GM21447 (cell line): ENCODE measurements around the gene CNP.

Experiments
- ATAC-seq: cut with Tn5 transposase; IDR thresholded peaks from one replicate; pipeline ENCODE4 v1.9.1; 2021; ENCODE audit not compliant: unreplicated experiment

CNP gene

DNA sequence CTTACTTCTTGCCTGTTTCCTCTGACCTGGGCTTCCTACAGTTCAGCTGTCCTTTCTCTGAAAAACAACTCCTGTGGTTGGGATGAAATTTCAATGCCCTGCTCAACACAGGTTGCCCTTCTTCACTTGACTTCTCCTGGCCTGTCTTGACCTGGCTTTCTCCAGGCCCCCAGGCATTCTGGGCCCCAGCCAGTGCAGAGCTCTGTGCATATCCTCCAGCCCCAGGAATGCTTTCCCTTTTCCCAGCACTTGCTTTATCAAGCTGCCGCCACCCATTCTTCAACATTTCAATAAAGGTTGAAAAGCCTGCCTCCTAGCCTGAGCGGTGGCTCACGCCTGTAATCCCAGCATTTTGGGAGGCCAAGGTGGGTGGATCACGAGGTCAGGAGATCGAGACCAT lies 25.4 kb upstream of the CNP start:
- ATAC-seq = no peak

DNA sequence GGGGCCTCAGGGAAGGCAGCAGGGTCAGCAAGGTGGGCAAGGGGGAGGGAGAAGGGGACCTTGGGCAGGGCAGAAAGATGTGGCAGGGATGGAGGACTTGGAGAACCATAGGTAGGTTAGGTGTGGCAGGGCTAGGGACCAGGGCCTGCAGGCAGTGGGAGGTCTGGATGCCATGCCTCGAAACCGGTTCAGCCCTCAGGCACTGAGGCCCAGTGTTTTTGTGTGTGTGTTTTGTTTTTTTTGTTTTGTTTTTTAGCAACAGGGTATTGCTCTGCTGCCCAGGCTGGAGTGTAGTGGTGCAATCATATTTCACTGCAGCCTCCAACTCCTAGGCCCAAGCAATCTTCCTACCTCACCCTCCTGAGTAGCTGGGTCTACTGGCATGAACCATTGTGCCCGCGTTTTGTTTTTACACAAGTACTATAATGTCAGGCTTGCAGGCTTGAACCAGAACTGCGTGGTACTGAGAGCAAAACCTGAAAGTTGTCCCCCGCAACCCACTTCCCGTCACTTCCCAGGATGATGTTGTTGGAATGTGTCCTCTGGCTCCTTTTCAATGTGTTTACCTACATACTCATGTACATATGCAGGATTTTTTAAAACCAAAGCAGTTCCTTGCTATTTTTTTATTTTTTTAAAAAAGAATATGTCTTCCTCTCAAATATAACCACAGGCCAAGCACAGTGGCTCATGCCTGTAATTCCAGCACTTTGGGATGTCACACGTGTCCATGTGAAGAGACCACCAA lies 23.8 kb upstream of the CNP start:
- no peak for ATAC-seq

DNA sequence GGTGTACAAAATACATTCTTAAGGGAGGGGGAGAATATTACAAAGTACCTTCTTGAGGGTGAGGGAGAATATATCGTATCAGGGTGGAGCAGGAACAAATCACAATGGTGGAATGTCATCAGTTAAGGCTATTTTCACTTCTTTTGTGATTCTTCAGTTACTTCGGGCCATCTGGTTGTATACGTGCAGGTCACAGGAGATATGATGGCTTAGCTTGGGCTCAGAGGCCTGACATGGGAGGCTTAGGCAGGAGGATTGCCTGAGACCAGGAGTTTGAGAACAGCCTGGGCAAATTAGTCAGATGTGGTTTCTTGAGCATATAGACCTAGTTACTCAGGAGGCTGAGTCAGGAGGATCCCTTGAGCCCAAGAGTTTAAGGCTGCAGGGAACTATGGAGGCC lies 23.1 kb upstream of the CNP start:
- ATAC-seq = no peak

DNA sequence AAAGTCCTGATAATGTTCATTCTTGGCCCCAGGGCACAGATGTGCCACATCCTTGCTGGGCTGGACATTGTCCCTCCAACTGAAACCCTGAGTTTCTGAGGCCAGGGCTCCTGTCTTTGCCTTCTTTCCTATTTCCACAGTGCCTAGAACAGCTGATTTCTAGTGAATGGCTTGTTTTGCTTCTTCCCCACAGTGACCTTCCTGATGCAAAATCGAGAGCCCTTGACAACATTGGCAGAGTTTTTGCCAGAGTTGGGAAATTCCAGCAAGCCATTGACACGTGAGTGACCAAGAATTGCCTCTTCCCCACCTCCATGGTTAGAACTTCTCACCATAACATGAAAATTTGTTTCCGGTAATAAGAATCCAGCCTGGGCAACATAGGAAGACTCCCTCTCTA lies 21.7 kb upstream of the CNP start:
- no peak for ATAC-seq

DNA sequence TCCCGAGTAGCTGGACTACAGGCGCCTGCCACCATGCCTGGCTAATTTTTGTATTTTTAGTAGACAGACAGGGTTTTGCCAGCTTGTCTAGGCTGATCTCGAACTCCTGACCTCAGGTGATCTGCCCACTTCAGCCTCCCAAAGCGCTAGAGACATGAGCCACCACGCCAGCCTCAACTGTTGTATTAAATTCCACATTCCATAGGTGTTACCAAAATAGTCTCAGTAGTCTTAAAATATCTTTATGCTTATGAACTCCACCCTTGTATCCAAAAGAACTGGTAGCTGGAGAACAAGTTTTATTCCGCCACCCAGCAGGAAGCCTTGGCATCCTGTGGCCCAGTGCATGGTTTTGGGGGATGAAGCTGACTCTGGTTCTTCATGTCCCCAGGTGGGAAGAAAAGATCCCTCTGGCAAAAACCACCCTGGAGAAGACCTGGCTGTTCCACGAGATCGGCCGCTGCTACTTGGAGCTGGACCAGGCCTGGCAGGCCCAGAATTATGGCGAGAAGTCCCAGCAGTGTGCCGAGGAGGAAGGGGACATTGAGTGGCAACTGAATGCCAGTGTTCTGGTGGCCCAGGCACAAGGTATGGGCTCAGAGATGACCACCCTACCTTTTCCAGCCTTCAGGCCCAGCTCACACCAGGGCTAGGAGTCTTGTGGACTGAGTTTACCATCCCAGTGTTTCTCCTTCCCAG lies 17.7 kb upstream of the CNP start:
- ATAC-seq = no peak

DNA sequence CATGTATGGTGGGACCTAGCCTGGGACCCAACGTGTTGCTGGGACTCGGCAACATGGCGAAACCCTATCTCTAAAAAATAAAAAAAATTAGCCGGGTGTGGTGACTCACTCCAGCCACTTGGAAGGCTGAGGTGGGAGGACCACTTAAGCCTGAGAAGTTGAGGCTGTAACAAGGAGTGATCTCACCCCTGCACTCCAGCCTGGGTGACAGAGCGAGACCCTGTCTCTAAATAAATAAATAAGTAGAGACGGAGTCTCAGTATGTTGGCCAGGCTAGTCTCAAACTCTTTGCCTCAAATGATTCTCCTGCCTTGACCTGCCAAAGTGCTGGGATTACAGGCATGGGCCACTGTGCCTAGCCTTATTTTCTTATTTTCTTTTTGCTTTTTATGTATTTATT lies 10.1 kb upstream of the CNP start:
- no peak for ATAC-seq

DNA sequence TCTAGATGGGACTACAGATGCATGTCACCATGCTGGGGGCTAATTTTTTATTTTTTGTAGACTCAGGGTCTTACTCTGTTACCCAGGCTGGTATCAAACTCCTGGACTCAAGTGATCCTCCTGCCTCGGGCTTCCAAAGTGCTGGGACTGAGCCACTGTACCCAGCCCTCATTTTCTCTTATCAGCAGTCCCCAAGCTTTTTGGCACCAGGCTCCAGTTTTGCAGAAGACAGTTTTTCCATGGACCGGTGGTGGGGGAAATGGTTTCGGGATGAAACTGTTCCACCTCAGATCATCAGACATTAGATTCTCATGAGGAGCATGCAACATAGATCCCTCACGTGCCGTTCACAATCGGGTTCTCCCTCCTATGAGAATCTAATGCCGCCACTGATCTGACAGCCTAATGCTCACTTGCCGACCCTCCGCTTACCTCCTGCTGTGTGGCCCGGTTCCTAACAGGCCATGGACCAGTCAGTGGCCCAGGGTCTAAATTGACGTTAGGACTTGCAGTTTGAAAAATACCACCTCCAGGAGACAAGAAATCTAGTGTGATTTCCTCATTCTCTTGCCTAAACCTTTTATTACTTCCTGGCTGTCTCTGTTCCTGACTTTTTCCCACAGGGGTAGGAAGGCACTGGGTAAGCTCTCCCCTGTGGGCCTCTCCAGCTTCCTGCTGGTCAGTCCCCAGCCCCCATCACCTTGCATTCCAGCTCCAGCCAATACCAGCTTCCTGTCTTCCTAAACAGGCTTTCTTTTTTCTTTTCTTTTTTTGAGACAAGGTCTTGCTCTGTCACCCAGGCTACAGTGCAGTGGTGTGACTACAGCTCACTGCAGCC lies 9.3 kb upstream of the CNP start:
- ATAC-seq = no peak

DNA sequence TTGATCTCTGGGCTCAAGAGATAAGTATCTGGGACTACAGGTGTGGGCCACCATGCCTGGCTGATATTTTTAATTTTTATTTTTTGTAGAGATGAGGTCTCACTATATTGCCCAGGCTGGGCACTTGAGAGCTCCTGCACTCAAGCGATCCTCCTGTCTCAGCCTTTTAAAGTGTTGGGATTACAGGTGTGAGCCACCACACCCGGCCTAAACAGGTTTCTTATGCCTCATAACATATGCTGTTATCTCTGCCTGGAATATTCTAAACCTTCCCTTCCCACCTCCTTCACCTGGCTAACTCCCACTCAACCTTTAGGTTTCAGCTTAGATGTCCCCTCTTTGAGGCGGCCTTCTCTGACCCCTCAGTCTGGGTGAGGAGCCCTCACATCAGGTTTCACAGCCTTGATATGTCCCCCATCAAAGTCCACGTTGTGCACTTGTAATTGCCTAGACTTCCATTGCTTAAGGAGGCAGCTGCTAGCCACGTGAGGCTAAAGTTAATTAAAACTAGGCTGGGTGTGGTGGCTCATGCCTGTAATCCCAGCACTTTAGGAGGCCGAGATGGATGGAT lies 8.6 kb upstream of the CNP start:
- ATAC-seq = no peak

DNA sequence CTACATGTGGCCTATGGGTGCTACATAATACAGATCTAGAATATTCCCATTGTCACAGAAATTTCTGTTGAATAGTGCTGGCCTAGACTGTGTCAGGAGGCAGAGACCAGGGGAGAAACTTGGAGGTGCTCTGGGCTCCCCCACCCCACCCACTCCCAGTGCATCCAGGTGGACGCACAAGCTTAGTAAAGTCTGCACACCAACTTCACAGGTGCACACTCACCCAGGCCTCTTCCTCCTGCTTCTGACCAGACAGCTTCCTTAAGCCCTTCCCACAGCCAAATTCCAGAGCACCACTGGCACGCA lies 7.6 kb upstream of the CNP start:
- no peak for ATAC-seq

DNA sequence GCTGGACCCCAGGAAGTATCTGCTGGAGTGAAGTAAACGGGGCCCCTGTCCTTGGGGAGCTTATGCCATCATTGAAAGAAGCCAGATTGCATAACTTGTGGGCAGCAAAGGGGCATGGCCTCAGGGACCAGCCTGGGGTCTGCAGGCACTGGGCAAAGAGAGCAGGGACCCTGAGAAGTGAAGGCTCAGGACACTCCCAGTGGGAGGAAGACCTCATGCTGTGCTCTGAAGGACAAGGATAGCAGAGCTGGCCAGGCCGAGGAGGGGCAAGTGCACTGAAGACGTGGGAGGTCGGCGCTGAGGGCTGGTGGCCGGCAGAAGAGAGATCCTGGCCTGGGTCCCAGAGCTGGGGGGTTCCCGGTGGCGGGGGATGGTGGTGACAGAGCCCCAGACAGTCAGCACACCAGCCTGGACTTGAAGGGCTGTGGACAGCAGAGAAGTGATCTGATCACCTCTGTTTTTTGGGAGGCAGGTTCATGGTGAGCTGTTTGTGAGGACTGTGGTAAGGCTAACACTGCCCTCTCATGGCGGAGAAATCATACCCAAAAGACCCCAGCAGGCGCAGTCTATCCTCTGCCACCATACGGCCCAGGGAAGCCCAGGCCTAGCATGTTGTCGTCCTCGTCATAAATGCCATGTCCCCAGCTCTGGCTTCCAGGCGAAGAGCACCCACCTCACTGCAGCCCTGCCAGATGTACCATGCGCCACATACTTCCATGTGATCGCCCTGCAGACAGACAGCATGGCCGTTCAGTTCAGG lies 7.1 kb upstream of the CNP start:
- ATAC-seq = no peak

DNA sequence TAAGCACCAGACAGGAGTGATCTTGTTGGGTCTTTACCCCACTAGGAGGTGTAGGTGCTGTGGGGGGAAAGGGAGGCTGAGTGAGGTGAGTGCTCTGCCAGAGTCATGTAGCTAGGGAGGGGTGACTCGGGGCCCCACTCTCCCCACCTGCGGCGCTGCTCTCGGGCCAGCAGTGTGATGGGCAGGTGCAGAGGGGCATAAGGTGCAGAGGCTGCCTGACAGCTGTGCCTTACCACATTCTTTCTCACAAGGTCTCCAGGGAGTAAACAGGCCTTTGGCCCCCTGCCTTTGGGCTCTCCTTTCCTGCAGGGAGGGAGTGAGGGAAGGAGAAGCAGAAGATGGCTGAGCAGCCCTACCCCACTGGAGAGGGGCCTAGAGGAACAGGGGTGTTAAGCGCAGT lies 4.5 kb upstream of the CNP start:
- no peak for ATAC-seq

DNA sequence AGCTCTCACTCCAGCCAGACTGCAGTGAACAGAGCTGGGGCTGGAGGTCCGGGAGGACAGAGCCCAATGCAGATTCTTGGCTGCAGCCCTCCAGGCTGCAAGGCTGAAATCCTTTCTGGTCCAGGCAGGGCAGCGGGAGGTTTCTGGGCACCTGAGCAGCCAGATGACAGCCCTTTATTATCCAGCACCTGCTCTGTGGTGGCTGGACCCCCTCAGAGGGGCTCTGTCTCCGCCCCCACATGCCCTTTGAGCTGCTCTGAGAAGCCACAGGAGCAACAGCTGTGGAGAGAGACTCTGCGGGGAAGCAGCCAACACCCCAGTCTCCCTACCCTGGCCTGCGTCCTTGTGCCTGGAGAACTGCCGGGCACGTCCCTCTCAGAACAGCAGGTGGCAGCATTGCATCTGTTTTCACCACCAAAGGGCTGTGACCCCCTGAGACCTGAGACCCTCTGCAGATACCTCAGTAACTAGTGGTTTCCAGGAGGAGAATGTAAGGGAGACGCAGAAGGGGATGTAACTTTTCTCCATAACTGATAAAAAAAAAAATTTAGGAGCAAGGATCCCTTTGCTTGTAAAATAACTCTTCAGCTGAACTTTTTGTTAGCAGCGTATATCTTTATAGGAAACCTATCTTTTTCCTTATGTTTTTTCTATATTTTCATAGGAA lies 3.7 kb upstream of the CNP start:
- no peak for ATAC-seq

DNA sequence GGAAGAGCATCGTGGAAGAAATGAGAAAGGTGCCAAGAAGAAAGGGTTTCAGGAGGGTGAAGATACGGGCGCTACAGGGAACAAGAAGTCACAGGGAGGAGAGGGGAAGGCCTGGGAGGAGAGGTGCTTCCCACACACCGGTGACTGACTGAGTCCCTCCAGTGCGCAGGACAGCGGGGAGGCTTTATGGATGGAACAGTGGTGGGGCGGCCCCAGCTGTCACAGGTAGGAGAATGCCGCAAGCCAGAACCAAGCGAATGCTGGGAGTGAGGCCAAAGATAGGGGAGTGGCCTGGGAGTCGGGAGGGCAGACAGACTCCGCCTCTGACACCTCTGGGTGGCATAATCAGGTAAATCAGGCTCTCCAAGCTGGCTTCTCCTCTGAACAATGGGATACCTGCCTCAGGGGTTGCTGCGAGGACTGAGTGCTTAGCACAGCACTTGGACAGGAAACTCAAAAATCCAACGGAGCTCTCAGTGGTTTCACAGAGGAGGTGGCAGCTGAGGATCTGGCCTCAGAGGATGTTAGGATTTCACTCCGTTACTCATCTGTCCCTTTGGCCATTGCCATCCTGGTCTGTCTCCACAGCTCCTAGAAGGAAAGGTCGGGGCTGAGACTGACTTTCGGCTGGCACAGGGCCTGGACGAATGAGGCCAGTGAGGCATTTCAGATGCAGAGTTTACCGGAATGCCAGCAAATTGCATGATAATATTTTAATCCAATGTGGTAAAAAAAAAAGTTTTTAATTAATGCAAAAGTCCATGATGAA lies 717 bp upstream of the CNP start:
- ATAC-seq = peak; percentile 52

DNA sequence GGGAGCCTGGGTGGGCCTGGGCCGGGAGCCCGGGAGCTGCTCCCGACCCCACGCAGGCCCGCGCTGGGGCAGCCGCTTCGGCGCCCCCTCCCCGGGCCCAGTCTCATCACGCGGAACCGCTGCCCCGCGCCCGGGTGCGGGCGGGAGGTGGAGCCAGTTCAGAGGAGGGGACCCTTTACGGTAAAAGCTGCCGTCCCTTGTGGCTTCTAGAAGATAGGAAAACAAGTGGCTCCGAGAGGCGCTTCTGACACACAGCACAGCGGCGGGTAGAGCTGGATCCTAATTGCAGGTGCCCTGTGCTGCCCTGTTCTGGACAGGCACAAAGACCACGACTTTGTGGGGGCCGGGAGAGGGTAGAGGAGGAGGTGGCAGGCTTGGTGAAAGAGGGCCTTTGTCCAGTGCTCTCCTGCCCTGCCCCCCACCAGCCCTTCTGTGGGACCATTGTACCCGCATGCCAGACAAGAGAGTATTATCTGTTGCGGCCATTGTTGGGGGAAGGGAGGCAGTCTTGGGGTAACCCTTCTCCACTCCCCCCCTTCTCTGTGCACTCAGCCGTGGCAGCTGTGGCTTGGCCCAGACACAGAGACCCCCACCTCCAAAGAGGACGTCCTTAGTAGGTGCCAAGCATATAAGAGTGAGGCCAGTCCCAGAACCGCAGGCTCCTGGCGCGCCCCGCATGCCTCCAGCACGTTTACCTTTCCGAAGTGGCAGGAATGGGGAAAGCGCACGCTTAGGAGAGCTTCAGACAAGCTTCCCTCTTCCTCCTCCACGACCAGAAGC lies 736 bp downstream of the CNP start:
- ATAC-seq = peak; percentile 8

DNA sequence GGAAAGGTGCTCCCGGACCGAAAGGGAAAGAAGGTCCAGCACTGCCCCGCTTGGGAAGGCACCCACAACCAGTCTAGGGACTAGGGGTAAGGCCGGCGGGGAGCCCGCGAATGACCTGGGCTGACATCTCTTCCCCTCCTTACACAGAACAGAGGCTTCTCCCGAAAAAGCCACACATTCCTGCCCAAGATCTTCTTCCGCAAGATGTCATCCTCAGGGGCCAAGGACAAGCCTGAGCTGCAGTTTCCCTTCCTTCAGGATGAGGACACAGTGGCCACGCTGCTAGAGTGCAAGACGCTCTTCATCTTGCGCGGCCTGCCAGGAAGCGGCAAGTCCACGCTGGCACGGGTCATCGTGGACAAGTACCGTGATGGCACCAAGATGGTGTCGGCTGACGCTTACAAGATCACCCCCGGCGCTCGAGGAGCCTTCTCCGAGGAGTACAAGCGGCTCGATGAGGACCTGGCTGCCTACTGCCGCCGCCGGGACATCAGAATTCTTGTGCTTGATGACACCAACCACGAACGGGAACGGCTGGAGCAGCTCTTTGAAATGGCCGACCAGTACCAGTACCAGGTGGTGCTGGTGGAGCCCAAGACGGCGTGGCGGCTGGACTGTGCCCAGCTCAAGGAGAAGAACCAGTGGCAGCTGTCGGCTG lies 1.5 kb downstream of the CNP start:
- no peak for ATAC-seq

DNA sequence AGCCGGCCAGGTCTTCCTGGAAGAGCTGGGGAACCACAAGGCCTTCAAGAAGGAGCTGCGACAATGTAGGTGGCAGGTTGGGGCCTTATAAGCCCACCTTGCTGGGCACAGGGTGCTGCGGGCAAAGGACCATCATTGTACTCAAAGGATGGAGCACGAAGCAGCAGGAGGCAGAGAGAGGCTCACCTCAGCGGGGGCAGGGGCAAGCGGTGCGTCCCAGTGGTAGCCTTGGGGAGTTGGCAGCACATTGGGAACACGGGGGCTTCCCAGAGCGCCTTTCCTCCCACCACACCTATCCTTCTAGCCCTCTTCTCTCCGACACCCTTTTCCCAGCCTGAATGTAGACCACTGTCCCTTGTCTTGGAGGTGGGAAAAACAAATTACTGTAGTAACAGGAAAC lies 2.1 kb downstream of the CNP start:
- no peak for ATAC-seq

DNA sequence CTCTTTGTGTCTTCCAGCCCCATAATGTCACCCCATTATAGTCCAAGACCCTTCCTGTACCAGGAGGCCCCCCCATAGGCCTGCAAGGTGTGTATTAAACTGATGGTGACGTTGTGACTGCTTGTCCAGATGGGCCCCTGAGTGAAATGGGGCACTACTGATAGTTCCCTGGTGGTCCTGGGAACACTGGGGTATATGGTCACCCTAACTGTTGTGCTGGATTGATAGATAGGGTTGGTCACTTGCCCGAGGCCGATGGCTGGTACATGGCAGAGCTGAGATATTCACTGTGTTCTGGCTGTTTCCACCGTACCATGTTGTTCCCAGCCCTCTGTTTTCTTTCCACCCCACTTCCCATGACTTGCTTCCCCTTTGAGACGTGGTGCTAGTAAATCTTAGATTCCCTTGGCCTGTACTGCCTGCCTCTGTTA lies 4.3 kb downstream of the CNP start:
- no peak for ATAC-seq

DNA sequence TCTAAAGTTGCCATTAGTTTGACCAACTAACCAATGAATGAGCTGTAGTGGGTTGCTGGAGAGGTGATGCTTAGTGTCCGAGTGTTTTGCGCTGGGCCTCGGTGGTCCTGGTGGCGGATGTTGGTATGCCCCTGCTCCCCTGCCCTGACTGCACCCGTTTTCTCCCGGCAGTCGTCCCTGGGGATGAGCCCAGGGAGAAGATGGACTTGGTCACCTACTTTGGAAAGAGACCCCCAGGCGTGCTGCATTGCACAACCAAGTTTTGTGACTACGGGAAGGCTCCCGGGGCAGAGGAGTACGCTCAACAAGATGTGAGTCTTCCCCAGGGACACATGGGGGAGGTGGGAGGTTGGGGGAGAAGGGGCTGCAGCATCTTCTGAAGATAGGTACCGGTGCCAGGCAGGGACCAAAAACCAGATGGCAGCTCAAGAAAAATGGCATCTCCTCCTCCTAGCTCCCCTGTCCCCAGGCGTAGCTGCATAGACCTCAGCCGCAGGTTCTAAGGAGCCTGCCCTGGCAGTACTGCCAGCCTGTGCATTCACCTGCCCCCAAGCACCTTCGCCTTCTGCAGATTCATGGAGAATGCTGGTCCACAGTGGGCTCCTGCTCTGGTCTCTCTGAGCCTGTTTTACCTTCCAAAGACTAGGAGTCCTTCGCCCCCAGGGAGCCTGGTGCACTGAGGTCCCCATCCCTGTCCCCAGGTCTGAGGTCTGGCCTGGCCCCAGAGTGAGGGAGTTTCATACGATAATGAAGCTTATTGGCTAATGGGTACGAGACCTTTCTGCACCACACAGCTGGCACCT lies 5.3 kb downstream of the CNP start:
- ATAC-seq = no peak
